Measurements from ENCODE around the gene PALM.
"Not testable (repeated sequence)": the region's sequence is repeated elsewhere in the genome, so short reads cannot be mapped to it uniquely, and the experiment has no call there.

Gene PALM

GRCh38 chr19:738509-739128 lies 29.9 kb downstream of the PALM start:
- no peak overlapping the region for H3K27ac ChIP-seq
- CTCF ChIA-PET = interaction anchor here (0.6 to 0.7 kb wide), 3 partner anchors 14 to 381 kb away, joined by 3 to 4 read pairs (median 4); no protein-coding TSS in a partner anchor
- POLR2A ChIA-PET (ENCODE audit: low non-redundant PET) = no interaction called here
- TF ChIP-seq, protein P1, sequence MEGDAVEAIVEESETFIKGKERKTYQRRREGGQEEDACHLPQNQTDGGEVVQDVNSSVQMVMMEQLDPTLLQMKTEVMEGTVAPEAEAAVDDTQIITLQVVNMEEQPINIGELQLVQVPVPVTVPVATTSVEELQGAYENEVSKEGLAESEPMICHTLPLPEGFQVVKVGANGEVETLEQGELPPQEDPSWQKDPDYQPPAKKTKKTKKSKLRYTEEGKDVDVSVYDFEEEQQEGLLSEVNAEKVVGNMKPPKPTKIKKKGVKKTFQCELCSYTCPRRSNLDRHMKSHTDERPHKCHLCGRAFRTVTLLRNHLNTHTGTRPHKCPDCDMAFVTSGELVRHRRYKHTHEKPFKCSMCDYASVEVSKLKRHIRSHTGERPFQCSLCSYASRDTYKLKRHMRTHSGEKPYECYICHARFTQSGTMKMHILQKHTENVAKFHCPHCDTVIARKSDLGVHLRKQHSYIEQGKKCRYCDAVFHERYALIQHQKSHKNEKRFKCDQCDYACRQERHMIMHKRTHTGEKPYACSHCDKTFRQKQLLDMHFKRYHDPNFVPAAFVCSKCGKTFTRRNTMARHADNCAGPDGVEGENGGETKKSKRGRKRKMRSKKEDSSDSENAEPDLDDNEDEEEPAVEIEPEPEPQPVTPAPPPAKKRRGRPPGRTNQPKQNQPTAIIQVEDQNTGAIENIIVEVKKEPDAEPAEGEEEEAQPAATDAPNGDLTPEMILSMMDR (conservative IDR thresholded peaks at IDR 0.05; ENCODE audit: low read depth) = no peak
- DNase-seq (ENCODE audit: low spot score) = no peak

- H3K27ac ChIP-seq = 0 out of 2 replicates have a peak overlapping the region, but pooled peaks have one; percentile 6
- no peak for DNase-seq (ENCODE audit: low spot score)
- ChIA-PET POLR2A (ENCODE audit: low non-redundant PET) (interaction anchor here (1.0 kb wide), 1 partner anchor 14 kb away, joined by 6 read pairs; no protein-coding TSS in a partner anchor), CTCF (no interaction called here)
- TF ChIP-seq, protein P1 (conservative IDR thresholded peaks at IDR 0.05; ENCODE audit: low read depth) = no peak
These were observed 31.4 kb downstream of the PALM start for GRCh38 chr19:739998-740715.

GRCh38 chr19:740816-741505 lies 32.2 kb downstream of the PALM start:
- 0 out of 2 replicates have a peak overlapping the region, but pooled peaks have one; percentile 6 for H3K27ac ChIP-seq
- POLR2A ChIA-PET (ENCODE audit: low non-redundant PET) = interaction anchor here (0.5 kb wide), 1 partner anchor 12 kb away, joined by 5 read pairs; no protein-coding TSS in a partner anchor
- DNase-seq (ENCODE audit: low spot score) = not testable (repeated sequence)
- CTCF ChIA-PET = interaction anchor here (0.6 kb wide), 1 partner anchor 42 kb away, joined by 3 read pairs; no protein-coding TSS in a partner anchor

GRCh38 chr19:741506-742131 lies 32.9 kb downstream of the PALM start:
- no peak overlapping the region for H3K27ac ChIP-seq
- POLR2A ChIA-PET (ENCODE audit: low non-redundant PET) = interaction anchor here (0.5 kb wide), 1 partner anchor 12 kb away, joined by 5 read pairs; no protein-coding TSS in a partner anchor
- CTCF ChIA-PET = interaction anchor here (0.6 kb wide), 1 partner anchor 41 kb away, joined by 3 read pairs; no protein-coding TSS in a partner anchor
- TF ChIP-seq, protein P1 (conservative IDR thresholded peaks at IDR 0.05; ENCODE audit: low read depth) = no peak
- DNase-seq (ENCODE audit: low spot score) = no peak

DNA sequence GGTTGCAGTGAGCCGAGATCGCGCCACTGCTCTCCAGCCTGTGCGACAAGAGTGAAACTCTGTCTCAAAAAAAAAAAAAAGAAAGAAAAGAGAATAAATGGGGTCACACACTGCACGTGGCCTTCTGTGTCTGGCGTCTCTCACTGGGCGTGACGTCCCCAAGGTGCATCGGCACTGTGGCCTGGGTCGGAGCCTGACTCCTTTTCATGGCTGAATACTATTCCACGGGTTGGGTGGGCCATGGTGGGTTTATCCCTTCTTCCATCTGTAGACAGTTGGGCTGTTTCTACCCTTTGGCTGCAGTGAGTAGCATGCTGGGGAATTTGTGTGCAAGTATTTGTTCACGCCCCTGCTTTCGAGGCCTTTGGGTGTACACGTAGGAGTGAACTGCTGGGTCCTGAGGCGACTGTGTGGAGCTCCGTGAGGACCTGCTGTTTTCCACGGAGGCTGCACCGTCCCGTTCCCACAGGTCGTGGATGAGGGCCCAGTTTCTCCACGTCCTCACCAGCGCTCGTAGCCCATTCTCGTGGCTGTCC lies 33.9 kb downstream of the PALM start:
- TF ChIP-seq, protein P1 (conservative IDR thresholded peaks at IDR 0.05; ENCODE audit: low read depth) = no peak
- no peak overlapping the region for H3K27ac ChIP-seq
- ChIA-PET CTCF (interaction anchor here (0.6 to 0.8 kb wide), 3 partner anchors 70 to 193 kb away, joined by 3 to 7 read pairs (median 3); no protein-coding TSS in a partner anchor), POLR2A (ENCODE audit: low non-redundant PET) (no interaction called here)
- no peak for DNase-seq (ENCODE audit: low spot score)

GRCh38 chr19:743168-743687 lies 34.5 kb downstream of the PALM start:
- CTCF ChIA-PET = interaction anchor here (0.6 to 0.8 kb wide), 2 partner anchors 155 to 194 kb away, joined by 3 read pairs; no protein-coding TSS in a partner anchor
- H3K27ac ChIP-seq = peak overlapping the region; percentile 52
- no peak for DNase-seq (ENCODE audit: low spot score)
- POLR2A ChIA-PET (ENCODE audit: low non-redundant PET) = no interaction called here
- TF ChIP-seq, protein P1 (conservative IDR thresholded peaks at IDR 0.05; ENCODE audit: low read depth) = no peak

- CTCF ChIA-PET = not testable (repeated sequence)
These were observed 36.4 kb downstream of the PALM start for GRCh38 chr19:745138-745537.

More at GRCh38 chr19:745138-745537, 36.4 kb downstream of the PALM start:
- POLR2A ChIA-PET (ENCODE audit: low non-redundant PET); DNase-seq (ENCODE audit: low spot score): not testable (repeated sequence)
- 0 out of 2 replicates have a peak overlapping the region, but pooled peaks have one; percentile 5 for H3K27ac ChIP-seq

All from RWPE1 (cell line).